HEK293 (cell line): Measurements from ENCODE around the gene COASY.
A peak's percentile ranks its signal among the peaks of the same experiment; 100 is the strongest.

Experiments
- CTCF ChIP-seq: fragments of 450-650 bp; formaldehyde crosslinking; IDR thresholded peaks from 2 replicates; pipeline ENCODE4 v1.5.1; 2016; ENCODE audit warnings: missing biosample characterization, missing genetic modification characterization
- EGR2 ChIP-seq: fragments of 450-650 bp; formaldehyde crosslinking; IDR thresholded peaks from 2 replicates; pipeline ENCODE4 v1.5.1; 2016; ENCODE audit warnings: low read depth, missing biosample characterization, missing genetic modification characterization
- HOXA7 ChIP-seq: sonication (generic); formaldehyde crosslinking; IDR thresholded peaks from 2 replicates; pipeline ENCODE4 v1.8.1; 2022; ENCODE audit warnings: missing genetic modification reagents, borderline replicate concordance
- KLF1 ChIP-seq: fragments of 450-650 bp; formaldehyde crosslinking; IDR thresholded peaks from 2 replicates; pipeline ENCODE4 v1.5.1; 2016; ENCODE audit warnings: missing biosample characterization, missing genetic modification characterization
- REST ChIP-seq: fragments of 450-650 bp; formaldehyde crosslinking; IDR thresholded peaks from 2 replicates; pipeline ENCODE4 v1.5.1; 2016; ENCODE audit warnings: missing biosample characterization, missing genetic modification characterization
- TCF7L2 ChIP-seq: IDR thresholded peaks from 2 replicates; pipeline ENCODE4 v1.6.1; 2011; ENCODE audit warnings: low read depth, mild to moderate bottlenecking, inconsistent platforms, low read length, moderate library complexity, borderline replicate concordance
- ZBTB8A ChIP-seq: fragments of 450-650 bp; formaldehyde crosslinking; IDR thresholded peaks from 2 replicates; pipeline ENCODE4 v1.5.1; 2016; ENCODE audit warnings: missing biosample characterization, missing genetic modification characterization
- ZNF114 ChIP-seq: fragments of 450-650 bp; formaldehyde crosslinking; IDR thresholded peaks from 2 replicates; pipeline ENCODE4 v1.5.0; 2017; ENCODE audit warnings: missing biosample characterization, missing genetic modification characterization
- ZNF239 ChIP-seq: fragments of 450-650 bp; formaldehyde crosslinking; IDR thresholded peaks from 2 replicates; pipeline ENCODE4 v1.5.1; 2016; ENCODE audit warnings: missing biosample characterization, missing genetic modification characterization
- ZNF362 ChIP-seq: fragments of 450-650 bp; formaldehyde crosslinking; IDR thresholded peaks from 2 replicates; pipeline ENCODE4 v1.5.1; 2016; ENCODE audit warnings: missing biosample characterization, missing genetic modification characterization
- ZNF366 ChIP-seq: fragments of 450-650 bp; formaldehyde crosslinking; conservative IDR thresholded peaks from 2 replicates; pipeline ENCODE4 v1.5.1; 2016; ENCODE audit warnings: missing biosample characterization, missing genetic modification characterization
- ZNF416 ChIP-seq: fragments of 450-650 bp; formaldehyde crosslinking; IDR thresholded peaks from 2 replicates; pipeline ENCODE4 v1.5.1; 2016; ENCODE audit warnings: missing biosample characterization, missing genetic modification characterization
- ZNF623 ChIP-seq: fragments of 450-650 bp; formaldehyde crosslinking; IDR thresholded peaks from 2 replicates; pipeline ENCODE4 v1.5.1; 2016; ENCODE audit warnings: missing biosample characterization, missing genetic modification characterization
- ZNF747 ChIP-seq: fragments of 450-650 bp; formaldehyde crosslinking; IDR thresholded peaks from 2 replicates; pipeline ENCODE4 v1.5.1; 2016; ENCODE audit warnings: missing biosample characterization, missing genetic modification characterization

- TF ChIP-seq CTCF = no peak
- TF ChIP-seq EGR2 (tag by site-specific recombination) = no peak
- no peak for TF ChIP-seq ZNF623 (tag by site-specific recombination)
- TF ChIP-seq ZNF362 (tag by site-specific recombination) = no peak
- TF ChIP-seq TCF7L2 = no peak
- TF ChIP-seq ZNF416 = no peak
- 0 out of 2 replicates have a peak, but pooled peaks have one; percentile 35 for TF ChIP-seq REST (tag by site-specific recombination)
- no peak for TF ChIP-seq ZNF239 (tag by site-specific recombination)
- no peak for TF ChIP-seq ZNF747 (tag by site-specific recombination)
- TF ChIP-seq HOXA7 = no peak
- no peak for TF ChIP-seq ZBTB8A
- TF ChIP-seq ZNF114 (tag by site-specific recombination) = no peak
- no peak for TF ChIP-seq ZNF366 (tag by site-specific recombination)
- no peak for TF ChIP-seq KLF1 (tag by site-specific recombination)
Measured at GRCh38 chr17:42608305-42609181, 46.6 kb downstream of the COASY start.
